Adrenal gland (tissue), 12 donors: ENCODE data around the gene CUEDC2. TPM values are rescaled to one million over a fixed set of nuclear protein-coding genes. Genes with fewer than 3 reads are reported as not detected.
A peak's percentile ranks its signal among the peaks of the same experiment; 100 is the strongest.

ENCODE experiments used
- DNase-seq, 7 donors: peaks; one replicate each; pipeline ENCODE4 v3.0.0-alpha.2; 2019 to 2020
- H3K27ac ChIP-seq, 5 donors: fragments of 200-600 bp; sonication (generic) in 4 of 5; 1 replicate in 3 of 5; 2 replicates in 2 of 5; pipeline versions ENCODE4 v1.5.1 to v1.8.0; 2016 to 2020; ENCODE audit warnings: mild to moderate bottlenecking in 1 of 5
- H3K27me3 ChIP-seq: fragments of 200-600 bp; 2 replicates; pipeline ENCODE4 v1.8.0; 2021
- H3K36me3 ChIP-seq, 2 donors: fragments of 200-600 bp; replicated peaks in 1 of 2; 1 replicate in 1 of 2; 2 replicates in 1 of 2; pipeline versions ENCODE4 v1.5.1 to v1.8.0; 2018 to 2022
- H3K4me1 ChIP-seq, 2 donors: fragments of 200-600 bp; replicated peaks in 1 of 2; 1 replicate in 1 of 2; 2 replicates in 1 of 2; pipeline versions ENCODE4 v1.5.1 to v1.8.0; 2018 to 2021
- H3K4me3 ChIP-seq, 4 donors: fragments of 200-600 bp; sonication (generic) in 3 of 4; one replicate each; pipeline ENCODE4 v1.5.1; 2016 to 2018
- H3K9me3 ChIP-seq, 3 donors: fragments of 200-600 bp; sonication (generic) in 1 of 3; replicated peaks in 1 of 3; 1 replicate in 2 of 3; 2 replicates in 1 of 3; pipeline versions ENCODE4 v1.5.1 to v1.8.0; 2016 to 2021
- CTCF ChIP-seq, 6 experiments: fragments of 450-650 bp in 4 of 6; fragments of 200-600 bp in 2 of 6; sonication (generic) in 1 of 6; IDR thresholded peaks; 1 replicate in 5 of 6; 2 replicates in 1 of 6; pipeline versions ENCODE4 v1.5.1 to v1.8.0; 2016 to 2021; ENCODE audit warnings: antibody characterized with exemption in 6 of 6, mild to moderate bottlenecking in 2 of 6, moderate library complexity in 1 of 6
- POLR2A ChIP-seq, 2 donors: fragments of 450-650 bp; IDR thresholded peaks; one replicate each; pipeline ENCODE4 v1.6.1; 2017; ENCODE audit warnings: antibody characterized with exemption in 2 of 2, mild to moderate bottlenecking in 2 of 2, moderate library complexity in 1 of 2
- WGBS, 4 donors: extraction: QIAGEN DNeasy Blood & Tissue Kit in 2 of 4; methylation state at CpG; one replicate each; pipeline versions ENCODE4 v1.1.5 to v1.1.7; 2013 to 2017; 5-methylcytosine and 5-hydroxymethylcytosine counted together
- intact Hi-C, 2 donors: fragments of 100-400 bp; cut with DNase I; formaldehyde crosslinking; loops; one replicate each; pipeline versions ENCODE4 v1.14.1 to v1.15.0; 2022 to 2023
- polyA plus RNA-seq, 3 donors: library from polyadenylated mRNA; stranded (reverse); fragments of 200-250 nt in 2 of 3; fragments of 350-450 nt in 1 of 3; fragmentation: Illumina TruSeq in 1 of 3; extraction: RNeasy Lipid Tissue Mini Kit (QIAGEN cat#74804) in 1 of 3; gene quantifications; one replicate each; pipeline ENCODE4 v1.2.3, GENCODE V29; 2013 to 2014
- total RNA-seq, 9 donors: library from RNA; depleted of rRNA in 4 of 9; stranded (reverse); fragments of >200 nt in 4 of 9; fragments of 120-200 nt in 1 of 9; fragmentation: NEBNext Ultra II Directional in 1 of 9; extraction: Animal tissue kit (Norgen Biotek cat#: 25700) in 1 of 9; gene quantifications; one replicate each; pipeline versions ENCODE4 v1.1.0 to v1.2.4, GENCODE V29; 2013 to 2023
- donor health status: healthy with polysubstance abuse.
- donor health status: Bipolar disorder and iron deficiency.
- donor health status: DM: yes; HTN: yes; CAD: no.
- donor health status: DM: no; HTN: no; CAD: no.
- donor health status: DM: no; HTN: no; CAD: no.
- donor health status: DM: yes; HTN: yes; CAD: no.

Gene CUEDC2
- total and polyA plus RNA-seq, 12 donors, result 70.2 to 115 (median 79.7) TPM

- DNase-seq, result peak in 1 of 7 donors; percentile 51
- Histone ChIP-seq H3K27me3 (no peaks in the 10 kb centered on the region), H3K27ac (no peak overlapping the region), H3K4me3 (no peak overlapping the region), H3K36me3 (peaks cover 0 to 20% of the 10 kb centered on the region in 2 donors), H3K9me3 (no peaks in the 10 kb centered on the region), H3K4me1 (peaks cover 25 to 36% of the 10 kb centered on the region in 2 donors)
- no peak for TF ChIP-seq POLR2A (IDR thresholded peaks at IDR 0.05)
- no peak for TF ChIP-seq CTCF (IDR thresholded peaks at IDR 0.05)
- 76 to 88% (median 85%) methylated on average over 8 to 9 of the region's 9 CpGs for WGBS, 4 donors
- intact Hi-C loops, result no loop called here
These were observed 8.2 kb downstream of the CUEDC2 start for GRCh38 chr10:102424145-102424544.

- intact Hi-C loops, result no loop called here
- Histone ChIP-seq H3K27ac (peak overlapping the region in 3 of 5 donors; percentile 77 to 96 (median 91)), H3K9me3 (no peaks in the 10 kb centered on the region), H3K27me3 (no peaks in the 10 kb centered on the region), H3K4me1 (peaks cover 28 to 39% of the 10 kb centered on the region in 2 donors), H3K36me3 (peaks cover 0 to 20% of the 10 kb centered on the region in 2 donors), H3K4me3 (no peak overlapping the region)
- DNase-seq, result peak in 1 of 7 donors; percentile 56
- TF ChIP-seq POLR2A (IDR thresholded peaks at IDR 0.05), result no peak
- no peak for TF ChIP-seq CTCF (IDR thresholded peaks at IDR 0.05)
- WGBS, 4 donors, result 86 to 89% (median 87%) methylated on average over 10 to 13 of the region's 13 CpGs
These were observed 8.9 kb downstream of the CUEDC2 start for GRCh38 chr10:102423372-102423968.

GRCh38 chr10:102422545-102423129 is 9.7 kb downstream of the CUEDC2 start:
- intact Hi-C loops, result no loop called here

More at GRCh38 chr10:102422545-102423129, 9.7 kb downstream of the CUEDC2 start:
- Histone ChIP-seq H3K4me1 (peaks cover 28 to 39% of the 10 kb centered on the region in 2 donors), H3K4me3 (peak overlapping the region in 2 of 4 donors; percentile 96), H3K27me3 (no peaks in the 10 kb centered on the region), H3K27ac (peak overlapping the region; percentile 72 to 96 (median 86)), H3K9me3 (no peaks in the 10 kb centered on the region), H3K36me3 (peaks cover 0 to 20% of the 10 kb centered on the region in 2 donors)
- no peak for TF ChIP-seq POLR2A (IDR thresholded peaks at IDR 0.05)
- peak; percentile 60 to 83 (median 70) for TF ChIP-seq CTCF (IDR thresholded peaks at IDR 0.05)
- peak; percentile 80 to 91 (median 85) for DNase-seq
- 2 to 22% (median 7%) methylated on average over 3 to 28 of the region's 28 CpGs for WGBS, 4 donors
